NCI-H1105 treated with DMSO at 0.1 percent for 48 hours (cell line): ENCODE measurements around the gene TAS2R19.
"Not testable (repeated sequence)": the region's sequence is repeated elsewhere in the genome, so short reads cannot be mapped to it uniquely, and the experiment has no call there.

Source experiments
- DNase-seq: peaks from one replicate; lab custom pipeline; 2025; lab: John Stamatoyannopoulos, UW

The TAS2R19 gene, protein sequence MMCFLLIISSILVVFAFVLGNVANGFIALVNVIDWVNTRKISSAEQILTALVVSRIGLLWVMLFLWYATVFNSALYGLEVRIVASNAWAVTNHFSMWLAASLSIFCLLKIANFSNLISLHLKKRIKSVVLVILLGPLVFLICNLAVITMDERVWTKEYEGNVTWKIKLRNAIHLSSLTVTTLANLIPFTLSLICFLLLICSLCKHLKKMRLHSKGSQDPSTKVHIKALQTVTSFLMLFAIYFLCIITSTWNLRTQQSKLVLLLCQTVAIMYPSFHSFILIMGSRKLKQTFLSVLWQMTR

GRCh38 chr12:11022520-11022919 lies at the start of gene TAS2R19:
TSS of gene TAS2R19 (minus strand) at chr12:11022620. CDS start at chr12:11022571, 49 bp downstream.
- no peak for DNase-seq

DNA sequence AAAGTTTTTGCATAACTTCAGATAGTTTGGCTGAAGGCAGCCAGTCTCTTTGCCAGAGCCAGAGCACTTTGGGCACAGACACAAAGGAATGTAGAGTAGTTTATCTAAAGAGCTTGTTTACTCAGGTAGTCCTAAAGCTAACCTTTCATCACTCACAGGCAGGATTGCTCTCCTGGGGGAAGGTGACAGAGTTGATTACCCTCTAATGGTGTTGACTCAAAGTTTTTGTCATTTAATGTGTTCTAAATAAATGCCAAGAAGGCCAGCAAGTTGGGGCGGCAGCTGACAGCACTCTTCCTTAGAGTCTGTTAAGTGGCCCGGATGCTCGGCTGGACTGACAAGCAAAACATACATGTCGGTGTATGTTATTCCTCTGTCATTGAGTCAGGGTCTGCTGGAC lies 49.0 kb upstream of the TAS2R19 start:
- peak; percentile 21 for DNase-seq

- DNase-seq = no peak
Observed at GRCh38 chr12:11070999-11071398, 48.6 kb upstream of the TAS2R19 start.

DNA sequence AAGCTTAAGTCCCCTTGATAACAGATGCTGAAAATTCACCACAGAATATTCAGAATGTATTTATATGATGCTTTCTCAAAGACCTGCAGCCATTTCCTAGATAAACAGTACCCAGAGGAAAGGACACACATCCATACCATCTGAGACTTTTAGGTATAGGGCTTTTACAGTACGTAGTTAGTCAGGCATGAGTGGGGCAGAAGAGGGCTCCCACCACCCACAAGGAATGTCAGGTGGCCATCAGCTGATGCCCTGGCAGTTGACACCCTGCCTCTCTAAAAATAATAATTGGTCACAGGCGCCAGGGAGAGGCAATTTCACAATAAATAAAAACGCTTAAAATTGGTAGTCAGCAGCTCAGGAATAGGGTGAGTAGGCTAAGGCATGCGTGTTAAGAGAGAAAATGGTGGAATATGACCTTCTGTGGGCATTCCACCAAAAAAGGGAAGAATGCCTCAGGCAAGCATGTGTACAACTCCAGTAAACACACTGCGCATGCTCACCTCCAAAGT lies 47.5 kb upstream of the TAS2R19 start:
- no peak for DNase-seq

GRCh38 chr12:11067514-11067913 lies 45.1 kb upstream of the TAS2R19 start:
- DNase-seq = no peak

GRCh38 chr12:11062194-11062593 lies 39.8 kb upstream of the TAS2R19 start, which contains the start of gene TAS2R46:
TSS of gene TAS2R46 (minus strand) at chr12:11062294. CDS start at chr12:11062294, 0 bp downstream.
- DNase-seq = not testable (repeated sequence)

DNA sequence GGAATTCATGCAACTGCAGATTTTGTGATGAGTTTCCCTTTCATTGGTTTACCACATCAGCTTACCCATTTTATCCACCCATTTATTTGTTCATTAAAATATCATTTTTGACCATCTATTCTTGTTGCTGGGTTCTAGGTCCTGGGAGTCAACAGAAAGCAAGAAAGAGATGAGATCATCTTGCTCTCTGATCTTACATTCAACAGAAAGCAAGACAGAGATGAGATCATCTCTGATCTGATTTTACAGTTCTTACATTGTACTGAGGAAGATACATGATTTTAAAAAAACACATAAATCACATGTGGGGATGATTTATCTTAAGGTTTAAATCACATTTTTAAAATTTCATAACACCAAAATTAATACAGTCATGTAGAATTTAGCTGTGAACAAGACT lies 37.4 kb upstream of the TAS2R19 start:
- DNase-seq = no peak

- no peak for DNase-seq
Observed at GRCh38 chr12:11059041-11059440, 36.6 kb upstream of the TAS2R19 start.

DNA sequence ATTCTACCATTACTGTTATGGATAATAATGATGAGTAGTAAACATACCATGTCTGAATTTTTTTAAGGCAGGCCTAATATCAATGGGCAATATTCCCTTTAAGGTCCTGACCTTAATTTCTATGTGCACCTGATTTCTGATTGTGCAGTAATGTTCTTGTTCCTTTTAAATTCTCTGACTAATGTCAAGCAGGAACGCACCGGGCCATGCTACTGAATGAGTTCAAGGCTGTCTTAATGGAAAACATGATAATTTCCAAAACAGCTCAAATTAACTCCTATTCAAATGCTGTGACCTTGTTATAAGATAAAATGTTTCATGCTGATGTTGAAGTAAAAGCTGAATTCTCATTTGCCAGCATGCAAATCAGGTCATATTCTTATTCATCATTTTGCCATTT lies 32.9 kb upstream of the TAS2R19 start:
- no peak for DNase-seq

DNA sequence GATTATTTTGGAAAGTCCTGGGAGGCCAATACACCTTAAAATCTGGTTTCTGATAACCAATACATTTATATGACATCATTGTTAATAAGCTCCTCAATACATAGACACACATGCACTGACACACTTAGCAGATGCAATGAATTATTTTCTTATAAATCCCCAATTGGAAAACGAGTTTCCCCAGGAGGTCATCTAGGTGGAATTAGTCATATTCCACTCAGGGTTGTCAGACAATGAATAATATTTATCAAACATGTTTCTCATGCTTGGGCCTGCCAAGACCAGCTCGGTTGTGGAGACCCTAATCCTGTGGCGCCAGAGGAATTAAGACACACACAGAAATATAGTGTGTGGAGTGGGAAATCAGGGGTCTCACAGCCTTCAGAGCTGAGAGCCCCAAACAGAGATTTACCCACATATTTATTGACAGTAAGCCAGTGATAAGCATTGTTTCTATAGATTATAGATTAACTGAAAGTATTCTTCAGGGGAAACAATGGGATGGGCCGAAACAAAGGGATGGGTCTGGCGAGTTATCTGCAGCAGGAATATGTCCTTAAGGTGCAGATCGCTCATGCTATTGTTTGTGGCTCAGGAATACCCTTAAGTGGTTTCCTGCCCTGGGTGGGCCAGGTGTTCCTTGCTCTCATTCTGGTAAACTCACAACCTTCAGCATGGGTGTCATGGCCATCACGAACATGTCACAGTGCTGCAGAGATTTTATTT lies 27.5 kb upstream of the TAS2R19 start:
- not testable (repeated sequence) for DNase-seq

DNA sequence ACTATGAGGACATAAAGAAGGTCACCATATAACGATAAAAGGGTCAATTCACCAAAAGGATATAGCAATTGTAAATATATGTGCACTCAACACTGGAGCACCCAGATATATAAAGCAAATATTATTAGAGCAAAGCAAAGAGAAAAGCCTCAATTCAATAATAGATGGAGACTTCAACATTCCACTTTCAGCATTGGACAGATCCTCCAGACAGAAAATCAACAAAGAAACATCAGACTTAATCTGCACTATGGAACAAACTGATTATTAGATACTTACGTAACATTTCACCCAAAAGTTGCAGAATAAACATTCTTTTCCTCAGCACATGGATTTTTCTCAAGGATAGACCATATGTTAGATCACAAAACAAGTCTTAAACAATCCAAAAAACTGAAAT lies 18.9 kb upstream of the TAS2R19 start:
- DNase-seq = not testable (repeated sequence)

DNA sequence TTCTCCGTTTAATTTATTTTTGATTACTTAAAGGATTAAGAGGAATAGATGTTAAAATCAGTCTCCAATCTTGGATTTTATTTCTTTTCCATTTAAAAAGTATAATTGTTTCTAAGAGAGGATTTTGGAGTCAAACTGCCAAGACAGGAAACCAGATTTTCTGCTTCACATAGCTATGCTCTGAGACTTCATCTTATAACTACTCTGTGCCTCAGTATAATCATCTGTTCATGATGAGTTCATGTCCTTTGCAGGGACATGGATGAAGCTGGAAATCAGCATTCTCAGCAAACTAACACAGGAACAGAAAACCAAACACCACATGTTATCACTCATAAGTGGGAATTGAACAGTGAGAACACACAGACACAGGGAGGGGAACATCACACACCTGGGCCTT lies 17.7 kb upstream of the TAS2R19 start:
- DNase-seq = no peak

DNA sequence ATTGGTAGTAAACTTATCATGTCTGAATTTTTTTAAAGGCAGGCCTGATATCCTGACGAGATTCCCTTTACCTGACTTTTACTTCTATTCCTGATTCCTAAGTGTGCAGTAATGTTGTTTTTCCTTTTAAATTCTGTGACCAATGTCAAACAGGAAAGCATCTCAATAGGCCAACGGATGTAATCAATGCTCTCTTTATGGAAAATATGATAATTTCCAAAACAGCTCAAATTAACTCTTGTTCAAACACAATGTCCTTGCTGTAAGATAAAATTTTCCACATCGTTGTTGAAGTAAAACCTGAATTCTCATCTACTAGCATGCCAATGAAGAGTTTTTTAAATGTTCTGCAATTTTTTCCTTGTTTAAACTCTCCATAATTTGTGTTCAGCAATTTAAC lies 16.8 kb upstream of the TAS2R19 start:
- no peak for DNase-seq

DNA sequence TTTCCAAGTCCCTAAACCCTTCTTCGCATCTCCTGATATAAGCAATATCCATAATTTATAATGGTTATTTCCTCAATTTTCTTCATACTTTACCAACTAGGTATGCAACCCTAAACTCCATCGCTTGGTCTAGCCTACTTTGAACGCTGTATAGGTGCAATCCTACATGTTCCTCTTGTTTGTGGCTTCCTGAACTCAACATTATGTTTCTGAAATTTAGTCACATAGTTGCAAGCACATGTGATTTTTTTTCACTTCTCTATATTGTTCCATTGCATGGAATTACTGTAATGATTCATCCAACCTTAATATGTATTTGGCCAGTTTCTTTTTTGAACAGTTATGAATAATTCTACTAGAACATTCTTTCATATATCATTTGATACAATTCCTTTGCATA lies 11.5 kb upstream of the TAS2R19 start:
- DNase-seq = not testable (repeated sequence)

- no peak for DNase-seq
Observed at GRCh38 chr12:11031307-11031706, 8.9 kb upstream of the TAS2R19 start, which contains the start of gene TAS2R31. TSS of gene TAS2R31 (minus strand) at chr12:11031407. CDS start at chr12:11031335, 72 bp downstream.

- DNase-seq = no peak
Observed at GRCh38 chr12:11026118-11026517, 3.7 kb upstream of the TAS2R19 start.

DNA sequence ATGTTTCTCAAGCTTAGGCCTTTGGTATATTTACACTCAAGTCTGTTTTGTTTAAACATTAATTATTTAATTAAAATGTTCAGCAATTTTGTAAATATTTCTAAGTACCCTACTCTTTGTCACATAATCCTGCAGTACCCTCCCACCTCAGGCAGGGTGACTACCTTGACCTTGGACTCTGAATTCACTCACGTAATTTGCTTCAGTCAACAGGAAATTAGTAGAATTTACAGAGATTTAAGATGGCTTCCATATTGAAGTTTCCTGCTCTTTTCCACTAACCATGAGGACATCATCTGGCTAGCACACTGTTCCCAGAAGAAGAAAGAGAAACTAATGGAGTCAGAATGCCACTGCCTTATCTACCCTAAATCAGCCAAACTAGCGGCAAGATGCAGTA lies 967 bp upstream of the TAS2R19 start:
- no peak for DNase-seq

GRCh38 chr12:11016937-11017336 lies 5.5 kb downstream of the TAS2R19 start:
- no peak for DNase-seq

DNA sequence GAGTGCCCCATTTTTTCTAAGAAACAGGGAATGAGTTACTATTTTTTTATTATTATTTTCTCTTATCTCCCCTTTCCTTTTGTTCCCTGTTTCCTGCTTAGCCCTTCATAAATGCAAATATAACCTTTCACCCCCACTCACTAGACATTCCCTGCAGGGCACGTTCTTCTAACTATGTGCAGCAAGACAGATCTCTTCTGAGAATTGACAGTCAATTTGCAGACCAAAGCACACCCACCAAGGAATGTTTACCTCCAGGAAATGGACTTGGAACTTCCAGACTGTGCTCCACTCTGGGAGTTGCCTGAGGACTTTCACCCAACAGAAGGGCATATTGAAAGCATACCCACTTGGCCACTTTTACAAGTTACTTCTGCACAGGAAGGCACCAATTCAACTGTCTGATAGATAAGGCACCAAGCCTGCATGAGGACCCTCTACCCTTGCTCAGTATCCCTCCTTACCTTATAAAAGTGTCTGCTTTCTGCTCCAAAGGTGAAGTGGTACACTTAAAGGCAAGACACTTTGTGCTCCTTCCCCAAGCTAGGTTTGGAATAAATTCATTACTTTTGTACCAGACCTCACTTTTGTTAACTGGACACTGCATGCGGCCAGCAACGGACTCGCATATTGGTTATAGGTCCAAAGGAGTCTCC lies 6.5 kb downstream of the TAS2R19 start:
- DNase-seq = no peak

DNA sequence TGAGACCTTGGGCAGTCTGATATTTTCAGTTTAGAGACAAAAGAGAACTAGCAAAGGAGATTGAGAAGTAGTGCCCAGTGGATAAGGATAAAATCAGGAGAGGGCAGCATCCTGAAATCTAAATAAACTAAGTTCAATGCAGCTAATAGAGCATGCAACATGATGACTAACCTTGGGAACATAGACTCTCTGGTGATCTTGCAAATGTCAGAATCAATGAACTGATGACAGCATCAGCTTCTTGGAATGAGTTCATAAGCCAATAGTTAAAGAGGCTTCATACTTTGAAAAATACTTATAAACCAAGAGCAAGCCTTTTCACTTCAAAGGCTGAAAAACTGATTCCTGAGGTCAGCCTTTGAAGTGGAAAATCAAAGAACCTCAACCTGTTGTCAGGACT lies 8.2 kb downstream of the TAS2R19 start:
- no peak for DNase-seq

DNA sequence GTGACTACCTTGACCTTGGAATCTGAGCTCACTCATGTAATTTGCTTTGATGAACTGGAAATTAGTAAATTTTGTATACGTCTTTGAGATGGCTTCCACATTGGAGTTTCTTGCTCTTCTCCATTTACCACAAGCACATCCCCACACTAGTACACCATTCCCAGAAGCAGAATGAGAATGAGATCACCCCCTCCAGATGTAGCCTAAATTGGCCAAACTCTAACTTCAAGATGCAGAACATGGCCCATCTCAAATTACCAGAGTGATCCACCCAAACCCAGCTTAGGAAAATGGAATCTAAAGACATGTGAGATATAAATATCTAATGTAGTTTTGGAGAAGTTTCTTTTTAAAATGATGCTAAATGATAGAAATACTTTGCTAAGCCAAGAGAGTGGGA lies 14.8 kb downstream of the TAS2R19 start:
- no peak for DNase-seq

- DNase-seq = no peak
Observed at GRCh38 chr12:10998204-10998603, 24.2 kb downstream of the TAS2R19 start, which contains the start of gene TAS2R20. TSS of gene TAS2R20 (minus strand) at chr12:10998304. CDS start at chr12:10997875, 429 bp downstream.
